ENCODE data around the gene OPCML.

Gene OPCML

DNA sequence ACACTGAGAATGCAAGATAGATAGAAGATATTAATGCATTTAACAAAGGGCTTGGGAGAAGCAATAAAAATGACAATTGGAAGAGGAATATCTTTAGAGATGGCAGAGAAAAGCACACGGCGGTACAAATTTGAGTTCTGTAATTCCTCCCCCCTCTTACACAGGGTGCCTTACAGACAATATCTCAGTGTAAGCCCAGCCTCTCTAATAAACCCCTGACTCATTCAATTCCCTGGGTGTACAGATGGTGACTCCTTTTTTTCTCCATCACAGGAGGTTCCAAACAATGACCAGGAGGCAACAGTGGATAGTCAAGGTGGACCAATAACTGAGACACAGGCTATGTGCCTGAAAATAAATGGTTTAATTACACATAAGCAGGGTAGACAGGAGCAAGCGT, 598.6 kb downstream of the OPCML start:
- H3K4me2 ChIP-seq (ENCODE audit: low read depth, low read length, poor library complexity, severe bottlenecking), result no peak overlapping the region
- TF ChIP-seq, protein P1, sequence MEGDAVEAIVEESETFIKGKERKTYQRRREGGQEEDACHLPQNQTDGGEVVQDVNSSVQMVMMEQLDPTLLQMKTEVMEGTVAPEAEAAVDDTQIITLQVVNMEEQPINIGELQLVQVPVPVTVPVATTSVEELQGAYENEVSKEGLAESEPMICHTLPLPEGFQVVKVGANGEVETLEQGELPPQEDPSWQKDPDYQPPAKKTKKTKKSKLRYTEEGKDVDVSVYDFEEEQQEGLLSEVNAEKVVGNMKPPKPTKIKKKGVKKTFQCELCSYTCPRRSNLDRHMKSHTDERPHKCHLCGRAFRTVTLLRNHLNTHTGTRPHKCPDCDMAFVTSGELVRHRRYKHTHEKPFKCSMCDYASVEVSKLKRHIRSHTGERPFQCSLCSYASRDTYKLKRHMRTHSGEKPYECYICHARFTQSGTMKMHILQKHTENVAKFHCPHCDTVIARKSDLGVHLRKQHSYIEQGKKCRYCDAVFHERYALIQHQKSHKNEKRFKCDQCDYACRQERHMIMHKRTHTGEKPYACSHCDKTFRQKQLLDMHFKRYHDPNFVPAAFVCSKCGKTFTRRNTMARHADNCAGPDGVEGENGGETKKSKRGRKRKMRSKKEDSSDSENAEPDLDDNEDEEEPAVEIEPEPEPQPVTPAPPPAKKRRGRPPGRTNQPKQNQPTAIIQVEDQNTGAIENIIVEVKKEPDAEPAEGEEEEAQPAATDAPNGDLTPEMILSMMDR (IDR thresholded peaks at IDR 0.05; ENCODE audit: insufficient read depth, low read length, poor library complexity, severe bottlenecking), result no peak
- no peak for TF ChIP-seq EZH2phosphoT487 (conservative IDR thresholded peaks at IDR 0.05; ENCODE audit: low read length)
- no peaks in the 10 kb centered on the region for H3K27me3 ChIP-seq (ENCODE audit: low read length)
- no peaks in the 10 kb centered on the region for H3K9me2 ChIP-seq (replicated peaks; ENCODE audit: insufficient read depth, low read length)
- H3K9me3 ChIP-seq (ENCODE audit: insufficient read depth, low read length), result no peaks in the 10 kb centered on the region
- no peak overlapping the region for H3K9ac ChIP-seq (ENCODE audit: low read length)
- no peaks in the 10 kb centered on the region for H3F3A ChIP-seq (ENCODE audit: insufficient read depth)
- H3K27ac ChIP-seq (ENCODE audit: low read depth, low read length), result no peak overlapping the region
- H2AFZ ChIP-seq (ENCODE audit: low read depth, low read length, severe bottlenecking), result no peak overlapping the region
- H3K4me3 ChIP-seq (ENCODE audit: insufficient read depth, low read length, poor library complexity, severe bottlenecking), result no peak overlapping the region
- no peaks in the 10 kb centered on the region for H4K20me1 ChIP-seq (ENCODE audit: low read depth, low read length)
- H3K36me3 ChIP-seq (ENCODE audit: low read length), result no peaks in the 10 kb centered on the region
- H3K79me2 ChIP-seq (ENCODE audit: insufficient read depth, low read length), result no peaks in the 10 kb centered on the region

DNA sequence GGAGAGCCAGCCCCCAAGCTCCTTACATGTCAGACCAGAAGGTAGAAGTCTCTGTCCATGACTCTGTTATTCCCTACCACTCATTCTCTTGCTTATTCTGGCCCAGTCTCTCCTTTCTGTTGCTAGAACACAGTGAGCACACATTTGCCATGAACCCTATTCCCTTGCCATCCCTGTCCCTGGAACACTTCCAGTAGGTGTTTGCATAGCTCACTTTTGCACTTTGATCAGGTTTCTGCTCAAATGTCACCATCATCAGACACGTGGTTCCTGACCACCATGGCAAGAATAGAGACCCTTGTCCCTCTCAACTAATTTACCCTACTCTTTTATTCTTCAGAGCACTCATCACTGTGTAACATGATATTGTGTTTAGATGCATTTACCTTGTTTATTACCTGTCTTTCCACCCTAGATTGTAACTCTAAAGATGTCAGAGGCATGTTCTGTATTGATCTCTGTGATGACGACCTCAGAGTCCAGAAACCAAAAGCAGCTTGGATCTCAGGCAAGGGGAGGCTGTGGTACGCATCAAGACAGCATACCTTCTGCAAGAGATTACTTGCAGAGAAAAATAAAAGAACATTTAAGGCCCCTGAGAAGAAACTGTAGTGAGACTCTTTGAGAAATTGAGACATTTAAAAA, 606.4 kb downstream of the OPCML start:
- Histone ChIP-seq H3K4me3 (ENCODE audit: insufficient read depth, low read length, poor library complexity, severe bottlenecking) (no peak overlapping the region), H3K79me2 (ENCODE audit: insufficient read depth, low read length) (no peaks in the 10 kb centered on the region), H3K27ac (ENCODE audit: low read depth, low read length) (no peak overlapping the region), H3F3A (ENCODE audit: insufficient read depth) (no peaks in the 10 kb centered on the region), H3K4me2 (ENCODE audit: low read depth, low read length, poor library complexity, severe bottlenecking) (no peak overlapping the region), H3K27me3 (ENCODE audit: low read length) (no peaks in the 10 kb centered on the region), H3K9me2 (replicated peaks; ENCODE audit: insufficient read depth, low read length) (no peaks in the 10 kb centered on the region), H2AFZ (ENCODE audit: low read depth, low read length, severe bottlenecking) (no peak overlapping the region), H3K9ac (ENCODE audit: low read length) (no peak overlapping the region), H3K36me3 (ENCODE audit: low read length) (no peaks in the 10 kb centered on the region), H4K20me1 (ENCODE audit: low read depth, low read length) (no peaks in the 10 kb centered on the region), H3K9me3 (ENCODE audit: insufficient read depth, low read length) (no peaks in the 10 kb centered on the region)
- TF ChIP-seq, protein P1 (IDR thresholded peaks at IDR 0.05; ENCODE audit: insufficient read depth, low read length, poor library complexity, severe bottlenecking), result no peak
- no peak for TF ChIP-seq EZH2phosphoT487 (conservative IDR thresholded peaks at IDR 0.05; ENCODE audit: low read length)

DNA sequence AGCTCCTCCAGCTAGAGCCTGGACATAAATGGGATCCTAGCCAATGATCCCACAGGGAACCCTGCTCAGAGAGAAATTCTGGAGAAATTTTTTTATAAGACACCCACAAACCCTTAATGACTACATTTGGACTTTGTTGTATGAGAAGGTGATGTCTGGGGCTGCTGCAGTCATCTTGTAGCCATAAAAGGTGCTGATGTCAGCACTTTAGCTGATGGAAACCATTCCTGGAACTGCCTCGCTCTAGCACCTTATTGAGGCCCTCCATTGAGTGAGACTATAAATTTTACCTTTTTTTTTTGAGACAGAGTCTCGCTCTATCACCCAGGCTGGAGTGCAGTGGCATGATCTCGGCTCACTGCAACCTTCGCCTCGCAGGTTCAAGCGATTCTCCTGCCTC, 610.7 kb downstream of the OPCML start:
- no peaks in the 10 kb centered on the region for H3K79me2 ChIP-seq (ENCODE audit: insufficient read depth, low read length)
- H3K9ac ChIP-seq (ENCODE audit: low read length), result no peak overlapping the region
- no peak overlapping the region for H3K4me2 ChIP-seq (ENCODE audit: low read depth, low read length, poor library complexity, severe bottlenecking)
- H3K27me3 ChIP-seq (ENCODE audit: low read length), result no peaks in the 10 kb centered on the region
- H4K20me1 ChIP-seq (ENCODE audit: low read depth, low read length), result no peaks in the 10 kb centered on the region
- no peak for TF ChIP-seq EZH2phosphoT487 (conservative IDR thresholded peaks at IDR 0.05; ENCODE audit: low read length)
- TF ChIP-seq, protein P1 (IDR thresholded peaks at IDR 0.05; ENCODE audit: insufficient read depth, low read length, poor library complexity, severe bottlenecking), result no peak
- H3K27ac ChIP-seq (ENCODE audit: low read depth, low read length), result no peak overlapping the region
- H3F3A ChIP-seq (ENCODE audit: insufficient read depth), result no peaks in the 10 kb centered on the region
- no peaks in the 10 kb centered on the region for H3K9me2 ChIP-seq (replicated peaks; ENCODE audit: insufficient read depth, low read length)
- no peaks in the 10 kb centered on the region for H3K9me3 ChIP-seq (ENCODE audit: insufficient read depth, low read length)
- H2AFZ ChIP-seq (ENCODE audit: low read depth, low read length, severe bottlenecking), result no peak overlapping the region
- no peaks in the 10 kb centered on the region for H3K36me3 ChIP-seq (ENCODE audit: low read length)
- no peak overlapping the region for H3K4me3 ChIP-seq (ENCODE audit: insufficient read depth, low read length, poor library complexity, severe bottlenecking)
